Measurements from ENCODE around the gene ABHD3.
"Not testable (repeated sequence)": the region's sequence is repeated elsewhere in the genome, so short reads cannot be mapped to it uniquely, and the experiment has no call there.

The ABHD3 gene

DNA sequence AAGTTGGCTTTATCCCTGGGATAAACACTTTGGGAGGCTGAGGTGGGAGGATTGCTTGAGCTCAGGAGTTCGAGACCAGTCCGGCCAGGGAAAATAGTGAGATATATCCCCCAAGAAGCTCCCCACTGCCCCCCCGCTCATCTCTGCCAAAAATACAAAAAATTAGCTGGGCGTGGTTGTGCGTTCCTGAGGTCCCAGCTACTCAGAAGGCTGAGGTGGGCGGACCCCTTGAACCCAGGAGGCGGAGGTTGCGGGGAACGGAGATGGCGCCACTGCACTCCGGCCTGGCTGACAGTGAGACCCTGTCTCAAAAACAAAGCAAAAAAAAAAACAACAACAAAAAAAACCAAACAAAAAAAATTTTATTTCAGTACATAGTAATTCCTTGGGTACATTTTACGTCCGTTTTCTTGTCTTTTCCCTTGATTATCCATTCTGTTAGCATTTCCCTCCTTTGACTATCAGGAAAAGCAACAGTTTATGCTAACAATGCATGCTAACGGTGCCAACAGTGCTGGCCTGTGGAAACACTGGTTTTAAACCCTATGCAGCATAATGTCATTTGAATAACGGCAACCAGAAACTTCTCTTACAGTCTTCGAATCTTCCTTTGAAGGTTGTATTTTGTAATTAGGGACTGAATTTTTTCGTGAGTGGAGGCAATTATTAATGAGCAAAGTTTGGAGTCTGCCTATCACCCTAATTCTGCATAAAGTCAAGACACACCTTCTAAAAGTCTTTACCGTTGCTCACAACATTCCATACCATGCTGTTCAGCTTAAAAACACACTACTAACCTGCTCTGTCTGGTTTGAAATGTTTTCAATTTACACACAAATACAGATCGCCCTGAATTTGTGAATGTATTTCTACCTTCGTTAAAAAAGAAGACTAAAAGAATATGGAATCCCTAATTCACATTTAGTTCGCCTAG lies 35.3 kb upstream of the ABHD3 start:
- Histone ChIP-seq H3K36me3 (ENCODE audit: insufficient read depth, low read length) (no peaks in the 10 kb centered on the region; the same call in 1 of the 2 replicates), H3K27ac (ENCODE audit: low read depth, low read length) (peak overlapping the region; percentile 38; the same call in 1 of the 2 replicates), H3K9ac (ENCODE audit: low read depth, low read length) (no peak overlapping the region), H3K4me1 (ENCODE audit: insufficient read depth, low read length) (peaks cover 27% of the 10 kb centered on the region), H3K27me3 (ENCODE audit: insufficient read depth, low read length) (no peaks in the 10 kb centered on the region), H3K9me3 (ENCODE audit: insufficient read depth, low read depth, low read length) (no peaks in the 10 kb centered on the region), H3K4me3 (ENCODE audit: low read length) (peak overlapping the region; percentile 72)
- 72% methylated on average over 19 of the region's 21 CpGs for WGBS

DNA sequence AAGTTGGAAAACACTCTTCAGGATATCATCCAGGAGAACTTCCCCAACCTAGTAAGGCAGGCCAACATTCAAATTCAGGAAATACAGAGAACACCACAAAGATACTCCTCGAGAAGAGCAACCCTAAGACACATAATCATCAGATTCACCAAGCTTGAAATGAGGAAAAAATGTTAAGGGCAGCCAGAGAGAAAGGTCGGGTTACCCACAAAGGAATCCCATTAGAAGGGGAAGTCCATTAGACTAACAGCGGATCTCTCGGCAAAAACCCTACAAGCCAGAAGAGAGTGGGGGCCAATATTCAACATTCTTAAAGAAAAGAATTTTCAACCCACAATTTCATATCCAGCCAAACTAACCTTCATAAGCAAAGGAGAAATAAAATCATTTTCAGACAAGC lies 32.4 kb upstream of the ABHD3 start:
- not testable (repeated sequence) for H3K9ac ChIP-seq (ENCODE audit: low read depth, low read length); H3K9me3 ChIP-seq (ENCODE audit: insufficient read depth, low read depth, low read length); H3K36me3 ChIP-seq (ENCODE audit: insufficient read depth, low read length); H3K4me1 ChIP-seq (ENCODE audit: insufficient read depth, low read length); H3K27me3 ChIP-seq (ENCODE audit: insufficient read depth, low read length); H3K4me3 ChIP-seq (ENCODE audit: low read length); H3K27ac ChIP-seq (ENCODE audit: low read depth, low read length)
- WGBS, result 94% methylated on average over 3 of the region's 4 CpGs

DNA sequence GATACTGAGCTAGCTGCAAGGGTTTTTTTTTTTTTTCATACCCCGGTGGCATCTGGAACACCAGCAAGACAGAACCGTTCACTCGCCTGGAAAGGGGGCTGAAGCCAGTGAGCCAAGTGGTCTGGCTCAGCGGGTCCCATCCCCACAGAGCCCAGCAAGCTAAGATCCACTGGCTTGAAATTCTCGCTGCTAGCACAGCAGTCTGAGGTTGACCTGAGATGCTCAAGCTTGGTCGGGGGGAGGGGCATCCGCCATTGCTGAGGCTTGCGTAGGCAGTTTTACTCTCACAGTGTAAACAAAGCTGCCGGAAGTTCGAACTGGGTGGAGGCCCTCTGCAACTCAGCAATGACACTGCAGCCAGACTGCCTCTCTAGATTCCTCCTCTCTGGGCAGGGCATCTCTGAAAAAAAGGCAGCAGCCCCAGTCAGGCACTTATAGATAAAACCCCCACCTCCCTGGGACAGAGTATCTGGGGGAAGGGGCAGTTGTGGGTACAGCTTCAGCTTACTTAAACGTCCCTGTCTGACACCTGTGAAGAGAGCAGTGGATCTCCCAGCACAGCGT lies 31.0 kb upstream of the ABHD3 start:
- Histone ChIP-seq H3K4me1 (ENCODE audit: insufficient read depth, low read length) (peaks cover 6% of the 10 kb centered on the region; the same call in 1 of the 2 replicates), H3K27ac (ENCODE audit: low read depth, low read length) (peak overlapping the region; percentile 40; the same call in 1 of the 2 replicates), H3K27me3 (ENCODE audit: insufficient read depth, low read length) (no peaks in the 10 kb centered on the region), H3K9ac (ENCODE audit: low read depth, low read length) (0 out of 2 replicates have a peak overlapping the region, but pooled peaks have one; percentile 29), H3K36me3 (ENCODE audit: insufficient read depth, low read length) (no peaks in the 10 kb centered on the region), H3K9me3 (ENCODE audit: insufficient read depth, low read depth, low read length) (no peaks in the 10 kb centered on the region), H3K4me3 (ENCODE audit: low read length) (no peak overlapping the region)
- 68% methylated on average over 12 of the region's 12 CpGs for WGBS

DNA sequence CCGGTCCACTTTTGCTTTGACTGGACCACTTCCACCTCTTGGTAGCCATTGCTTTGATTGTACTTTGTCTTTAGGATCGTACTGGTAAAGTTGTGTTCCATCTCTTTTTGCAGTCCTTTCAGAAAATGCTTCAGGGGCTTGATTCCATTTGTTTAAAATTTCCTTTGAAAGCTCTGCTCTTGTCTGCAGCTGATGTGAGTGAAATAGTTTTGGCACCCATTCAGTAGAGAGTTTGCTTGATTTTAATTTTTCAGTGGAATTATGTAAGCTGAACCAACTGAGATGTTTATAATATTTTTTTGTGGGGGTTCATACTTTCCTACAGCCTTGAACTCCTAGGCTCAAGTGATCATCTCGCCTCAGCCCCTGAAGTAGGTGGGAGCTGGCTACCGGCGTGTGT lies 28.4 kb upstream of the ABHD3 start:
- H3K27ac ChIP-seq (ENCODE audit: low read depth, low read length), result no peak overlapping the region

DNA sequence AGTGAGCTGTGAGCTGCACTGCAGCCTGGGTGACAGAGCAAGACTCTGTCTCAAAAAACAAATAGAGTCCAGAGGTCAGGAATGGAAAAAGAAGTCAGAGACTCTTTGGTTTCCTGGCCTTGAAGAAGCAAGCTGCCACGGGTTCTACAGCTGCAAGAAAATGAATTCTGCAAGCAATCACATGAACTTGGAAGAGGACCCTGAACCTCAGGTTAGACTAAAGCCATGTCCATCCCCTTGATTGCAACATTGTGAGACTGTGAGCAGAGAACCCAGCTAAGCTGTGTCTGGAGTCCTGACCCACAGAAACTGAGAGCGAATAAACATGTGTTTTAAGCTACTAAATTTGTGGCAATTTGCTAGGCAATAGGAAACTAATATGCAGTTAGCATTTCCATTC lies 23.1 kb upstream of the ABHD3 start:
- Histone ChIP-seq H3K27me3 (ENCODE audit: insufficient read depth, low read length) (no peaks in the 10 kb centered on the region), H3K4me3 (ENCODE audit: low read length) (no peak overlapping the region), H3K4me1 (ENCODE audit: insufficient read depth, low read length) (no peaks in the 10 kb centered on the region), H3K36me3 (ENCODE audit: insufficient read depth, low read length) (no peaks in the 10 kb centered on the region), H3K27ac (ENCODE audit: low read depth, low read length) (no peak overlapping the region), H3K9me3 (ENCODE audit: insufficient read depth, low read depth, low read length) (no peaks in the 10 kb centered on the region), H3K9ac (ENCODE audit: low read depth, low read length) (no peak overlapping the region)
- 90% methylated on average over 2 of the region's 2 CpGs for WGBS

More for the DNA sequence above, 28.4 kb upstream of the ABHD3 start:
- no peaks in the 10 kb centered on the region for H3K27me3 ChIP-seq (ENCODE audit: insufficient read depth, low read length)
- no peak overlapping the region for H3K9ac ChIP-seq (ENCODE audit: low read depth, low read length)
- no peaks in the 10 kb centered on the region for H3K9me3 ChIP-seq (ENCODE audit: insufficient read depth, low read depth, low read length)
- no peaks in the 10 kb centered on the region for H3K4me1 ChIP-seq (ENCODE audit: insufficient read depth, low read length)
- H3K36me3 ChIP-seq (ENCODE audit: insufficient read depth, low read length), result no peaks in the 10 kb centered on the region
- H3K4me3 ChIP-seq (ENCODE audit: low read length), result no peak overlapping the region
- WGBS, result 96% methylated on average over 5 of the region's 5 CpGs

DNA sequence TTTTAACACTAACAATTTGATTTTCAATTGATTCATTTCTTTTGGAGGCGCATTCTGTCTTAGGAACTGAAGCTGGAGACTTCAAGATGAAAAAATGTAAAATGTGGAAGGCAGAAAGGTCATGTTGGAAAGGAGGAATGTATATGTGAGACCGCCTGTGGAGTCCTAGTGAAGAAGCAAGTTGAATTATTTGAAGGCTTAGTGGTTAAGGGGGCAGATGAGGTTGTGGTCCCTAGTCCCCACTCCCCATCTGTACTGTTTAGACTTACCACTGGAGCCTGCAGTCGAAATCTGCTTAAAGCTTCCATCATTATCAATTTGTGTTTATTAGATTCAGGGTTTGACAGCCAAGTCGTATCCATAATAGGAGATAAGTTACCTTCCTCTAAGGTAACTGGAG lies 20.6 kb upstream of the ABHD3 start:
- 94% methylated on average over 3 of the region's 4 CpGs for WGBS

DNA sequence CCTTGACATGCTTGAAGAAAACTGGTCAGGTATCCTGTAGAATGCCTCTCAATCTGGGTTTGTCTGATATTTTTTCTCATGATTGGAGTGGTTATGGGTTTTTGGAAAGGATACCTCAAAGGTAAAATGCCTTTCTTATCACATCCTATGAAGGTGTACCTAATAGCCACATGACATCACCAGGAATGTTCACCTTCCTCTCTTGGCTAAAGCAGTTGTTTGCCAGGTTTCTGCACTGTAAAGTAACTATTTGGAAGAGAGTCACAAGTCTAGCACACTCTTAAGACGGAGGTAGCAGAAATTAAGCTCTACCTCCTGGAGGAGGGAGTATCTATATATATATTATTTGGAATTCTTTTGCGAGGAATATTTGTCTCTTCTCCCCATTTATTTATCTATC lies 18.1 kb upstream of the ABHD3 start:
- H3K27ac ChIP-seq (ENCODE audit: low read depth, low read length), result no peak overlapping the region
- WGBS, result no CpG with 5 or more reads among the region's 2 CpGs

More for the DNA sequence above, 20.6 kb upstream of the ABHD3 start:
- no peak overlapping the region for H3K4me3 ChIP-seq (ENCODE audit: low read length)
- H3K27me3 ChIP-seq (ENCODE audit: insufficient read depth, low read length), result no peaks in the 10 kb centered on the region
- no peak overlapping the region for H3K27ac ChIP-seq (ENCODE audit: low read depth, low read length)
- no peaks in the 10 kb centered on the region for H3K36me3 ChIP-seq (ENCODE audit: insufficient read depth, low read length)
- H3K4me1 ChIP-seq (ENCODE audit: insufficient read depth, low read length), result no peaks in the 10 kb centered on the region
- no peaks in the 10 kb centered on the region for H3K9me3 ChIP-seq (ENCODE audit: insufficient read depth, low read depth, low read length)
- no peak overlapping the region for H3K9ac ChIP-seq (ENCODE audit: low read depth, low read length)

DNA sequence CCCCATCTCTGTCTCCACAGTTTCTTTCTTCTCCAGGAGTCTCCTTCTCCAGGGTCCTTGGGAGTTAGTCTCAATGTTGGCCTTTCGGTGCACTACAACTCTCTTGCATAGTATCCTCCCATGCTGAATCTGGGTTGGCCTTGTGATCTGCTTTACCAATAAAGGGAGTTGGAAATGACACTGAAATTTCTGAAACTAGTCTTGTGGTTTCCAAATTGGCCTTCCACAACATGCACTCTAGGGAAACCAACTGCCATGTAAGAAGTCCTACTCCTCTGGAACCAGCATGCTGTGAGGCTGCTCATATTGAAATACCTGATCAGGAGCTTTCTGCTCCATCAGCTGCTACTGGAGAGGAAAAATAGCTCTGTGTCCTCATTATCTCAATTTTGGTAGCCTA lies 9.9 kb upstream of the ABHD3 start:
- Histone ChIP-seq H3K4me1 (ENCODE audit: insufficient read depth, low read length) (no peaks in the 10 kb centered on the region), H3K9me3 (ENCODE audit: insufficient read depth, low read depth, low read length) (no peaks in the 10 kb centered on the region), H3K27me3 (ENCODE audit: insufficient read depth, low read length) (no peaks in the 10 kb centered on the region), H3K27ac (ENCODE audit: low read depth, low read length) (no peak overlapping the region), H3K4me3 (ENCODE audit: low read length) (no peak overlapping the region), H3K36me3 (ENCODE audit: insufficient read depth, low read length) (no peaks in the 10 kb centered on the region), H3K9ac (ENCODE audit: low read depth, low read length) (no peak overlapping the region)
- 100% methylated on average over 1 of the region's 1 CpG for WGBS

More for the DNA sequence above, 18.1 kb upstream of the ABHD3 start:
- no peaks in the 10 kb centered on the region for H3K4me1 ChIP-seq (ENCODE audit: insufficient read depth, low read length)
- no peaks in the 10 kb centered on the region for H3K36me3 ChIP-seq (ENCODE audit: insufficient read depth, low read length)
- H3K9ac ChIP-seq (ENCODE audit: low read depth, low read length), result no peak overlapping the region
- no peak overlapping the region for H3K4me3 ChIP-seq (ENCODE audit: low read length)
- no peaks in the 10 kb centered on the region for H3K27me3 ChIP-seq (ENCODE audit: insufficient read depth, low read length)
- H3K9me3 ChIP-seq (ENCODE audit: insufficient read depth, low read depth, low read length), result no peaks in the 10 kb centered on the region

DNA sequence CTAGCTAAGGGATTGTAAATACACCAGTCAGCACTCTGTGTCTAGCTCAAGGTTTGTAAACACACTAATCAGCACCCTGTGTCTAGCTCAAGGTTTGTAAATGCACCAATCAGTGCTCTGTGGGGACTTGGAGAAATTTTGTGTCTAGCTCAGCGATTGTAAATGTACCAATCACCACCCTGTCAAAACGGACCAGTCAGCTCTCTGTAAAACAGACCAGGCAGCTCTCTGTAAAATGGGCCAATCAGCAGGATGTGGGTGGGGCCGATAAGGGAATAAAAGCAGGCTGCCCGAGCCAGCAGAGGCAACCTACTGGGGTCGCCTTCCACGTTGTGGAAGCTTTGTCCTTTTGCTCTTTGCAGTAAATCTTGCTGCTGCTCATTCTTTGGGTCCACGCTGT lies 2.6 kb upstream of the ABHD3 start:
- WGBS, result 87% methylated on average over 7 of the region's 7 CpGs
- H3K9ac ChIP-seq (ENCODE audit: low read depth, low read length); H3K4me3 ChIP-seq (ENCODE audit: low read length); H3K4me1 ChIP-seq (ENCODE audit: insufficient read depth, low read length); H3K9me3 ChIP-seq (ENCODE audit: insufficient read depth, low read depth, low read length); H3K36me3 ChIP-seq (ENCODE audit: insufficient read depth, low read length); H3K27ac ChIP-seq (ENCODE audit: low read depth, low read length): not testable (repeated sequence)
- H3K27me3 ChIP-seq (ENCODE audit: insufficient read depth, low read length), result peaks cover 18% of the 10 kb centered on the region; the same call in 1 of the 2 replicates

DNA sequence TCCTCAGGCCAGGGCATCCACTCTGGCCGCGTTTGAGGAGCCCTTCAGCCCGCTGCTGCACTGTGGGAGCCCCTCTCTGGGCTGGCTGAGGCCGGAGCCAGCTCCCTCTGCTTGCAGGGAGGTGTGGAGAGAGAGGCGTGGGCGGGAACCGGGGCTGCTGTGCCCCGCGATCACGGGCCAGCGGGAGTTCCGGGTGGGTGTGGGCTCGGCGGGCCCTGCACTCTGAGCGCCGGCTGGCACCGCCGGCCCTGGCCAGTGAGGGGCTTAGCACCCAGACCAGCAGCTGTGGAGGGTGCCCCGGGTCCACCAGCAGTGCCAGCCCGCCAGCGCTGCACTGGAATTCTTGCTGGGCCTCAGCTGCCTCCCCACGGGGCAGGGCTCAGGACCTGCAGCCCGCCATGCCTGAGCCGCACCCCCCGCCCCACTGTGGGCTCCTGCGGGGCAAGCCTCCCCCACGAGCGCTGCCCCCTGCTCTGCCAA lies 1.9 kb upstream of the ABHD3 start:
- Histone ChIP-seq H3K9me3 (ENCODE audit: insufficient read depth, low read depth, low read length) (peaks cover 8% of the 10 kb centered on the region), H3K36me3 (ENCODE audit: insufficient read depth, low read length) (peaks cover 5% of the 10 kb centered on the region; the same call in 1 of the 2 replicates), H3K27me3 (ENCODE audit: insufficient read depth, low read length) (peaks cover 18% of the 10 kb centered on the region; the same call in 1 of the 2 replicates), H3K27ac (ENCODE audit: low read depth, low read length) (no peak overlapping the region), H3K4me3 (ENCODE audit: low read length) (no peak overlapping the region), H3K4me1 (ENCODE audit: insufficient read depth, low read length) (no peaks in the 10 kb centered on the region), H3K9ac (ENCODE audit: low read depth, low read length) (no peak overlapping the region)
- WGBS, result 97% methylated on average over 28 of the region's 28 CpGs

DNA sequence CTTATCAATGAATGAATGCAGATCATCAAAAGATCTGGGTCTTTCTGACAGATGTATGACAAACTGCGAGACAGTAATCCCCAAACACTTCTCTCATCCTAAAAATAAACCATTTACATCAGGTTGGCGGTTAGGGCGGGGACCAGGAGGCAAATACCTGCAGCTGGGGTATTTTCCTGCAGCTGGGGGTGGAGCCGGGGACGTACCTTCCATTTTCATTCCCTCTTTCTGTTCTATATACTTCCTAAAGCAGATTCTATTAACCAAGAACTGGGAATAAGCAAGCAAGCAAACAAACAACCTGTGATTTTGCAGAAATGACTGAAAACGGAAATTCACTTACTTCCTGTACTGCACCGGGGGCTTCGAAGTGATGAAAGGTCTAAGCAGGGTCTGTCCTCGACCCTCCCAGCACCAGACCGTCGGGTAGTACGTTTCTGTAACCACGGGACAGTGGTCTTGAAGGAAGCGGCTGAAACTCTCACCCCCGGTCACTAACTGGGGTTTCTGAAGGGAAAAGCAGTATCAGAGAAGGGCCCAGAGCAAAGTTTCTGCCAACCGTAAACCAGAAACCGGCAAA lies 1.2 kb downstream of the ABHD3 start:
- peak overlapping the region; percentile 82 for H3K9ac ChIP-seq (ENCODE audit: low read depth, low read length)
- peaks cover 18% of the 10 kb centered on the region; the same call in 1 of the 2 replicates for H3K27me3 ChIP-seq (ENCODE audit: insufficient read depth, low read length)
- WGBS, result 15% methylated on average over 17 of the region's 17 CpGs
- peaks cover 8% of the 10 kb centered on the region for H3K9me3 ChIP-seq (ENCODE audit: insufficient read depth, low read depth, low read length)
- peaks cover 7% of the 10 kb centered on the region for H3K36me3 ChIP-seq (ENCODE audit: insufficient read depth, low read length)
- no peaks in the 10 kb centered on the region for H3K4me1 ChIP-seq (ENCODE audit: insufficient read depth, low read length)
- peak overlapping the region; percentile 89 for H3K4me3 ChIP-seq (ENCODE audit: low read length)
- peak overlapping the region; percentile 3; the same call in 1 of the 2 replicates for H3K27ac ChIP-seq (ENCODE audit: low read depth, low read length)
